ENCODE results near the gene HSF4.
A peak's percentile ranks its signal among the peaks of the same experiment; 100 is the strongest.

Gene HSF4

GRCh38 chr16:67149276-67150046, 15.1 kb upstream of the HSF4 start:
- H3K27ac ChIP-seq = no peak overlapping the region
- peaks cover 64% of the 10 kb centered on the region for H3K36me3 ChIP-seq
- H3K27me3 ChIP-seq = peaks cover 41% of the 10 kb centered on the region
- TF ChIP-seq Cebpa-rat (IDR thresholded peaks at IDR 0.05) = no peak
- no peak overlapping the region for H3K4me3 ChIP-seq
- H3K4me2 ChIP-seq = no peak overlapping the region
- H3K9ac ChIP-seq = no peak overlapping the region
- H3K9me3 ChIP-seq = peaks cover 6% of the 10 kb centered on the region; the same call in 1 of the 2 replicates
- H4K20me1 ChIP-seq = peaks cover 98% of the 10 kb centered on the region
- H3K4me1 ChIP-seq = peaks cover 14% of the 10 kb centered on the region

DNA sequence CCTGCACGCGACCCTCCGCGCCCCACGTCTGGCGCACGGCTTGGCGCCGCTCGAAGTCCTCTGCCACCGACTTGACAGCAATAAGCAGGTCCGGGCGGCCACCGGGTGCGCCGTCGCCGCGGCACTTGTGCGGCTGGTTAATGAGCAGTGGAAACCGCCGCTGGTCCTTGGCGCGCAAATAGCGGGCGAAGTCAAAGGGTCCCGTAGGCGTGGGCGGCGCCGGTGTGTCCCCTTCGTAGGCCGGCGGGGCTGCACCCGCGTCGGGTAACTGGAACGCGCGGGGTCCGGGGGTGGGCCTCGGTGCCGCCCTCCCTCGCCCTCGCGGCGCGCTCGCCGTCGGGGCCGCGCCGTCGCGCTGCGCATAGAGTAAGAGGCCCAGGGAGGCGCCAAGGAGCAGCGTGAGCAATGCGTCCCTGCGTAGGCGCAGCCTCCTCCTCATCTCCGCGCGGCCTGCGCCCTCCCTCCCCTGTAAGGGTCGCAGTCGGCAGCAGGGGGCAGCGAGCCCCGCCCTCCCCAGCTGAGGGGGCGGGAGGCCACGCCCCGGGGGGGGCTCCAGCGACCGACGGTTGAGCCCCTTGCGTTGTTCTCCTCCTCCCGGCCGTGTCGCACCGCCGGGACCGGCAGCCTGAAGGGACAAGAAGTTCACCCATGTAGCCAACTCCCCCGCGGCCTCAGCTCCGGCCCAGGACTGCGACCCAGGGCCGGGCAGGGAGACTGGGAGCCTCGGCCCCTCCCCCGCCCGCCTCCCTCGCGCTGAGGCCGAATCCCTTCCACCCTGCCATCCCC, 14.3 kb upstream of the HSF4 start:
- no peak for TF ChIP-seq Cebpa-rat (IDR thresholded peaks at IDR 0.05)
- no peak overlapping the region for H3K27ac ChIP-seq
- peak overlapping the region; percentile 68 for H3K4me3 ChIP-seq
- H3K4me1 ChIP-seq = peaks cover 18% of the 10 kb centered on the region
- H3K27me3 ChIP-seq = peaks cover 44% of the 10 kb centered on the region
- H3K36me3 ChIP-seq = peaks cover 59% of the 10 kb centered on the region
- peak overlapping the region; percentile 90 for H3K4me2 ChIP-seq
- H3K9me3 ChIP-seq = peaks cover 6% of the 10 kb centered on the region; the same call in 1 of the 2 replicates
- H4K20me1 ChIP-seq = peaks cover 98% of the 10 kb centered on the region
- H3K9ac ChIP-seq = peak overlapping the region; percentile 48; the same call in 1 of the 2 replicates

DNA sequence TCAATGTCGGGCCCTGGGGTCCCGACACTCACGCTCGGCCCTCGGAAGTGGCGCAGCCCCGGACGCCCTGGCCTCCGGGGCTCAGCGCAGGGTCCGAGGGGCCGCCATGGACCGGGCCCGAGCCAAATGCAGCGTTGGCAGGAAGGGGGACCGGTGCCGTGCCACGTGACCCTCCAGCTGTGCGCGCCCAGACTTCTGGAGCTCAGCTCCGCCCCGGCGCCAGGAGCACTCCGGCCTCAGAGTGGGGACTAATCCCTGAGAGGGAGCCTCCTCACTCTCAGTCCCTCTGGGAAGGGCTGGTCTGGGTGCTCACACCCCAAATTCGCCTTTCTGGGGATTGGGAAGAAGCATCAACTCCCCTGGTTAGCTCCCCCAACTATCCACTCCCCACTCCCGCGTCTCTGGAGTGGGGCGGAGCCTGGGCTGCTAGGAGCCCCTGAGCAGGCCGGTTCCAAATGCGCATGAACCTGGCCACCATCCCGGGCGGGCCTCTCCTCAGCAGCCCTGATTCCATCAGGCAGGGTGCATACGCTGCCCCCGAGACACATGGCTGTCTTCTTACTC, 13.6 kb upstream of the HSF4 start, which contains the start of gene B3GNT9:
B3GNT9 (minus strand) TSS at position 166 of the 564 bp plus-strand sequence. CDS start 513 bp downstream, outside the sequence.
- Histone ChIP-seq H3K27me3 (peaks cover 48% of the 10 kb centered on the region), H3K4me3 (peak within 1 kb of the TSS; percentile 68), H3K9ac (peak within 1 kb of the TSS; percentile 48; the same call in 1 of the 2 replicates)

GRCh38 chr16:67151431-67152097, 13.0 kb upstream of the HSF4 start:
- Histone ChIP-seq H3K9ac (no peak overlapping the region), H3K36me3 (peaks cover 45% of the 10 kb centered on the region), H3K4me1 (peaks cover 30% of the 10 kb centered on the region), H3K4me2 (peak overlapping the region; percentile 90; the same call in 1 of the 2 replicates), H3K4me3 (no peak overlapping the region), H4K20me1 (peaks cover 98% of the 10 kb centered on the region), H3K27ac (no peak overlapping the region), H3K9me3 (peaks cover 6% of the 10 kb centered on the region; the same call in 1 of the 2 replicates), H3K27me3 (peaks cover 49% of the 10 kb centered on the region)
- TF ChIP-seq Cebpa-rat (IDR thresholded peaks at IDR 0.05) = no peak

More for the DNA sequence above, 13.6 kb upstream of the HSF4 start, which contains the start of gene B3GNT9:
- no peak for TF ChIP-seq Cebpa-rat (IDR thresholded peaks at IDR 0.05)
- Histone ChIP-seq H3K36me3 (peaks cover 52% of the 10 kb centered on the region), H4K20me1 (peaks cover 98% of the 10 kb centered on the region), H3K9me3 (peaks cover 6% of the 10 kb centered on the region; the same call in 1 of the 2 replicates), H3K4me1 (peaks cover 24% of the 10 kb centered on the region), H3K27ac (no peak within 1 kb of the TSS), H3K4me2 (peak within 1 kb of the TSS; percentile 90)

DNA sequence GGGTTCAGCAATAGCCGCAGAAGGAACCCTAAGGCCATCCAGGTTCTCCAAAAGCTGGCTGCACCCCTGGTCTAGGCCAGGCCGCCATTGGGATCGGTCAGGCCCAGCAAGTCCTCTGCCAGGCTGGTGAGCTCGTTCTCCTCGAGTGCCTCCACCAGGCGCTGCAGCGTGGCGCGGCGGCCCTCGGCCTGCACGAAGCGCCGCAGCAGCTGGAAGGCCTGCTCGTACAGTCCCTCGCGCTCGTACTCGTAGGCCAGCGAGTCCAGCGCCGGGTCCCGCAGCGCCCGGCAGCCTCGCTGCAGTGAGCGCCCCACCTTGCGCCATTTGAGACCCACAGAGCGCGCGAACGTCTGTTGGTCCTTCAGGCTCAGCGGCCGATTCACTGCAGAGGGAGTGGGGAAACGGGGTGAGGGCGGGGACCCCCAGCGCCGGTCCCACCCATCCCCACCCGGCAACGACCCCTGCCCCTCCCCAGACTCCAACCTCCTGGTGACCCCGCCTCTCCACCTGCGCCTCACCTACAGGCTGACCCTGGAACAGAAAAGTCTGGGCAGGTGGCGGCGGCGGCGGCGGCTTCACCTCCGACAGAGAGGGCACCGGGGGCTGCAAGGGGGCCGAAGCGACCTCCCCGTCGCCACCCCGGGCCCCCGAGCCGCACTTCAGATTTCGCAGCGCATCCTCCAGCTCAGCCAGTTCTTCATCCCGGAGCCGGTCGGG, 9.8 kb upstream of the HSF4 start:
- Histone ChIP-seq H3K27me3 (peaks cover 38% of the 10 kb centered on the region), H3K36me3 (peaks cover 14% of the 10 kb centered on the region), H4K20me1 (peaks cover 96% of the 10 kb centered on the region), H3K4me1 (peaks cover 57% of the 10 kb centered on the region), H3K9ac (no peak overlapping the region), H3K9me3 (peaks cover 2% of the 10 kb centered on the region; the same call in 1 of the 2 replicates), H3K4me2 (peak overlapping the region; percentile 76), H3K4me3 (no peak overlapping the region), H3K27ac (no peak overlapping the region)
- TF ChIP-seq Cebpa-rat (IDR thresholded peaks at IDR 0.05) = no peak

DNA sequence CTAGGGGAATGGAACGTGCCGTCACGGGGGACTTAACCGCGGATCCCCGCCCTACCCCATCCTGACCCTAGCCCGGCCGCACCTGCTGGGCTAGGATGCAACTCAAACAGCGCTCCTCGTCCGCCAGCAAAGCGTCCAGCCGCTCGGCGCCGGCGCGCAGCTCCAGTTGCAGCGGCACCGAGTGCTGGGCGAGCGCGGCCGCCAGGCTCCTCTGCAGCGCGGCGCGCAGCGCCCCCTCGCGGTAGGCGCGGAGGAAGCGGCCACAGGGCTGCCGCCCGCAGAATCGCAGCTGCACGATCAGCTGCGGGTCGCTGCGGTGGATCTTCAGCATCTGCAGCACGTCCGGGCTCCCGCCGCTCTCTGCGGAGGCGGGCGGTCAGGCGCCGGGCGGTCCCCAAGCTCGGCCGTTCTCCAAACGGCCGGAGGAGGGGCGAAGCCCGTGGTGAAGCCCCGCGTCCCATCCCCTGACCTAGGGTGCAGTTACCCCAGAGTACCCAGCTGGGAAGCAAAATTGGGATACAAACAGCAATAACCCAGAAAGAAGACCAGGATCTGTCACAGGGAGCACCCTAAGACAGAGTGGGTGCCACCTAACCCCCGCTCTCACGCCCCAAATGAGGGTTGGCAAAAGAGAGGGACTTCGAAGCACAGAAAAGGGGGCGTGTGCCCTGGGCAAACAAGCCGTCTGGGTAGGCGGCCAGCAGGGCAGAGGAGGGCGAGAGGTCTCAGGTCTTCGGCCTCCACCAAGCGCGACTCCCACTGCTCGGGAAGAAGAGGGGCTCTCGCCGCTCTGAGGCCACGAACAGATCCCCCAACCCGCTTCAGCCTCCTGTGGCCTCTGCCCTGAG, 9.0 kb upstream of the HSF4 start:
- Histone ChIP-seq H3K9ac (no peak overlapping the region), H3K27me3 (peaks cover 30% of the 10 kb centered on the region), H3K9me3 (no peaks in the 10 kb centered on the region), H3K4me1 (peaks cover 52% of the 10 kb centered on the region), H4K20me1 (peaks cover 88% of the 10 kb centered on the region), H3K4me3 (no peak overlapping the region), H3K36me3 (peaks cover 7% of the 10 kb centered on the region; the same call in 1 of the 2 replicates), H3K27ac (no peak overlapping the region), H3K4me2 (peak overlapping the region; percentile 76)
- no peak for TF ChIP-seq Cebpa-rat (IDR thresholded peaks at IDR 0.05)

GRCh38 chr16:67156143-67156844, 8.3 kb upstream of the HSF4 start:
- Histone ChIP-seq H3K4me3 (no peak overlapping the region), H3K4me2 (peak overlapping the region; percentile 76), H3K9ac (no peak overlapping the region)

More at GRCh38 chr16:67156143-67156844, 8.3 kb upstream of the HSF4 start:
- TF ChIP-seq Cebpa-rat (IDR thresholded peaks at IDR 0.05) = no peak
- Histone ChIP-seq H4K20me1 (peaks cover 82% of the 10 kb centered on the region), H3K36me3 (peaks cover 7% of the 10 kb centered on the region; the same call in 1 of the 2 replicates), H3K9me3 (no peaks in the 10 kb centered on the region), H3K4me1 (peaks cover 47% of the 10 kb centered on the region), H3K27ac (no peak overlapping the region), H3K27me3 (peaks cover 27% of the 10 kb centered on the region)

All from BLaER1 (cell line).